Endothelial cell of umbilical vein (primary cell): ENCODE measurements around the gene NMT1.

ENCODE experiments used
- CTCF ChIP-seq, 2 donors: IDR thresholded peaks; 1 replicate in 1 of 2; 2 replicates in 1 of 2; pipeline ENCODE4 v1.5.1; 2011; ENCODE audit warnings: low read length in 2 of 2, mild to moderate bottlenecking in 2 of 2, moderate library complexity in 2 of 2, control low read depth in 1 of 2, inconsistent platforms in 1 of 2, low read depth in 1 of 2; ENCODE audit not compliant: insufficient read depth in 1 of 2; ENCODE audit errors: extremely low read depth in 1 of 2
- MAX ChIP-seq: IDR thresholded peaks from 2 replicates; pipeline ENCODE4 v1.6.1; 2011; ENCODE audit not compliant: insufficient read depth, insufficient read length
- POLR2A ChIP-seq: IDR thresholded peaks from 2 replicates; pipeline ENCODE4 v1.6.1; 2012; ENCODE audit warnings: low read depth, mild to moderate bottlenecking, control low read depth, low read length

- TF ChIP-seq MAX, result no peak
- TF ChIP-seq POLR2A, result no peak
- TF ChIP-seq CTCF (IDR thresholded peaks at IDR 0.05; ENCODE audit: extremely low read depth in 1 of 2, insufficient read depth in 1 of 2, low read depth in 1 of 2, low read length in 2 of 2), result no peak
Measured at GRCh38 chr17:45147581-45148182, 86.6 kb downstream of the NMT1 start.
